WTC11 (cell line): ENCODE results near the gene ZNF140. TPM values are rescaled to one million over a fixed set of nuclear protein-coding genes. Genes with fewer than 3 reads are reported as not detected.
A peak's percentile ranks its signal among the peaks of the same experiment; 100 is the strongest.

Source experiments
- ATAC-seq: fragments of 200-7000 bp; cut with Tn5 transposase; 2 replicates; pipeline ENCODE4 v1.10.0; 2021; ENCODE audit warnings: mild to moderate bottlenecking, moderate library complexity
- CTCF ChIA-PET: fragments of 300-600 bp; sonication (Branson Sonifier 250); formaldehyde crosslinking; loops from one replicate; lab custom pipeline; 2021; ENCODE audit warnings: antibody characterized with exemption; lab: Charles Lee
- POLR2A ChIA-PET: fragments of 350-600 bp; sonication (Branson Sonifier 250); formaldehyde crosslinking; loops from one replicate; lab custom pipeline; 2021; ENCODE audit warnings: antibody characterized with exemption; lab: Charles Lee
- DNase-seq: peaks from one replicate; pipeline ENCODE4 v3.0.0; 2021; ENCODE audit warnings: low spot score
- H3K27ac Mint-ChIP-seq: 2 replicates; pipeline ENCODE4 v1.8.0; 2021; ENCODE audit warnings: mixed read lengths
- H3K27me3 Mint-ChIP-seq: 2 replicates; pipeline ENCODE4 v1.8.0; 2021; ENCODE audit warnings: low read depth, mild to moderate bottlenecking, moderate library complexity, mixed read lengths
- H3K36me3 Mint-ChIP-seq: 2 replicates; pipeline ENCODE4 v1.8.0; 2021; ENCODE audit warnings: mixed read lengths
- H3K4me1 Mint-ChIP-seq: 2 replicates; pipeline ENCODE4 v1.8.0; 2022; ENCODE audit warnings: mixed read lengths
- H3K4me3 Mint-ChIP-seq: 2 replicates; pipeline ENCODE4 v1.8.0; 2021; ENCODE audit warnings: mild to moderate bottlenecking, moderate library complexity, mixed read lengths
- H3K9me3 Mint-ChIP-seq: 2 replicates; pipeline ENCODE4 v1.8.0; 2021; ENCODE audit warnings: mixed read lengths
- ARID4B ChIP-seq: sonication (generic); formaldehyde crosslinking; IDR thresholded peaks from 2 replicates; pipeline ENCODE4 v1.8.0; 2023; ENCODE audit warnings: missing genetic modification reagents, mild to moderate bottlenecking, borderline replicate concordance
- ATF1 ChIP-seq: sonication (generic); formaldehyde crosslinking; IDR thresholded peaks from 2 replicates; pipeline ENCODE4 v1.8.1; 2023; ENCODE audit warnings: mild to moderate bottlenecking, moderate library complexity, missing genetic modification reagents
- ESRRA ChIP-seq: sonication (generic); formaldehyde crosslinking; IDR thresholded peaks from 2 replicates; pipeline ENCODE4 v1.8.1; 2022; ENCODE audit warnings: mild to moderate bottlenecking, missing genetic modification reagents, borderline replicate concordance
- FOXJ3 ChIP-seq: sonication (generic); formaldehyde crosslinking; IDR thresholded peaks from 2 replicates; pipeline ENCODE4 v1.9.0; 2021; ENCODE audit warnings: missing genetic modification reagents, mild to moderate bottlenecking, borderline replicate concordance
- FOXP4 ChIP-seq: sonication (generic); formaldehyde crosslinking; IDR thresholded peaks from 2 replicates; pipeline ENCODE4 v1.8.0; 2022; ENCODE audit warnings: mild to moderate bottlenecking, missing genetic modification reagents
- GABPB1 ChIP-seq: sonication (generic); formaldehyde crosslinking; IDR thresholded peaks from 2 replicates; pipeline ENCODE4 v1.8.1; 2023; ENCODE audit warnings: mild to moderate bottlenecking, missing genetic modification reagents
- HMGXB4 ChIP-seq: sonication (generic); formaldehyde crosslinking; IDR thresholded peaks from 2 replicates; pipeline ENCODE4 v1.8.1; 2023; ENCODE audit warnings: mild to moderate bottlenecking, moderate library complexity, missing genetic modification reagents
- SMAD3 ChIP-seq: sonication (generic); formaldehyde crosslinking; IDR thresholded peaks from 2 replicates; pipeline ENCODE4 v1.8.0; 2022; ENCODE audit warnings: missing genetic modification reagents, mild to moderate bottlenecking, borderline replicate concordance
- ZBTB43 ChIP-seq: sonication (generic); formaldehyde crosslinking; IDR thresholded peaks from 2 replicates; pipeline ENCODE4 v1.8.1; 2023; ENCODE audit warnings: mild to moderate bottlenecking, missing genetic modification reagents
- ZNF416 ChIP-seq: fragments of 250-450 bp; sonication (Bioruptor Pico); IDR thresholded peaks from 2 replicates; pipeline ENCODE4 v1.9.0; 2021; ENCODE audit warnings: mild to moderate bottlenecking, inconsistent platforms
- ZNF532 ChIP-seq: fragments of 250-450 bp; sonication (Bioruptor Pico); IDR thresholded peaks from 2 replicates; pipeline ENCODE4 v1.9.0; 2021; ENCODE audit warnings: mild to moderate bottlenecking, borderline replicate concordance
- total RNA-seq: library from RNA; stranded (reverse); gene quantifications from 3 replicates; pipeline ENCODE4 v1.2.3, GENCODE V29; 2021

The ZNF140 gene
- total RNA-seq, 1 experiment from 2014 or later: 10.3 TPM

- DNase-seq: no peak
- CTCF ChIA-PET: interaction anchor here (1.0 to 1.5 kb wide), 2 partner anchors 50 to 52 kb away, joined by 3 to 9 read pairs; partner anchors contain the start of gene ZNF268
- peak; percentile 4 for ATAC-seq
- Mint-ChIP-seq H3K4me1 (peaks cover 7% of the 10 kb centered on the region), H3K27ac (peak overlapping the region; percentile 83), H3K9me3 (peaks cover 37% of the 10 kb centered on the region), H3K4me3 (peak overlapping the region; percentile 96), H3K27me3 (peaks cover 4% of the 10 kb centered on the region), H3K36me3 (peaks cover 70% of the 10 kb centered on the region)
- POLR2A ChIA-PET: interaction anchor here (0.8 to 1.0 kb wide), 3 partner anchors 48 to 90 kb away, joined by 3 to 7 read pairs (median 3); partner anchors contain the start of gene ZNF268
- TF ChIP-seq ZBTB43 (no peak), ATF1 (CRISPR knock-in tag) (peak; percentile 36; the same call in 1 of the 2 replicates), FOXJ3 (CRISPR knock-in tag) (no peak), ZNF416 (CRISPR knock-in tag) (no peak), ZNF532 (CRISPR knock-in tag) (no peak), HMGXB4 (CRISPR knock-in tag) (no peak), GABPB1 (CRISPR knock-in tag) (no peak), SMAD3 (CRISPR knock-in tag) (no peak), ARID4B (CRISPR knock-in tag) (no peak), ESRRA (CRISPR knock-in tag) (no peak), FOXP4 (CRISPR knock-in tag) (peak; percentile 37; the same call in 1 of the 2 replicates)
Observed at GRCh38 chr12:133129368-133130037, 48.8 kb downstream of the ZNF140 start.
